Glutamatergic neuron (in vitro differentiated cells): ENCODE measurements around the gene ALDH1A3. TPM values are rescaled to one million over a fixed set of nuclear protein-coding genes. Genes with fewer than 3 reads are reported as not detected.
A peak's percentile ranks its signal among the peaks of the same experiment; 100 is the strongest.

Experiments used
- DNase-seq: peaks from one replicate; pipeline ENCODE4 v3.0.0; 2022
- H3K27ac Mint-ChIP-seq: one replicate; pipeline ENCODE4 v1.8.0; 2020; ENCODE audit warnings: mild to moderate bottlenecking, mixed read lengths, inconsistent platforms; ENCODE audit not compliant: unreplicated experiment
- H3K27me3 Mint-ChIP-seq: one replicate; pipeline ENCODE4 v1.8.0; 2020; ENCODE audit warnings: mild to moderate bottlenecking, moderate library complexity, mixed read lengths, inconsistent platforms; ENCODE audit not compliant: unreplicated experiment
- H3K36me3 Mint-ChIP-seq: one replicate; pipeline ENCODE4 v1.8.0; 2020; ENCODE audit warnings: mild to moderate bottlenecking, mixed read lengths, inconsistent platforms; ENCODE audit not compliant: unreplicated experiment
- H3K4me1 Mint-ChIP-seq: one replicate; pipeline ENCODE4 v1.8.0; 2020; ENCODE audit warnings: mild to moderate bottlenecking, low read depth, mixed read lengths, inconsistent platforms; ENCODE audit not compliant: unreplicated experiment
- H3K4me3 Mint-ChIP-seq: one replicate; pipeline ENCODE4 v1.8.0; 2020; ENCODE audit warnings: mild to moderate bottlenecking, mixed read lengths, inconsistent platforms; ENCODE audit not compliant: unreplicated experiment
- H3K9me3 Mint-ChIP-seq: one replicate; pipeline ENCODE4 v1.8.0; 2020; ENCODE audit warnings: mild to moderate bottlenecking, moderate library complexity, mixed read lengths, inconsistent platforms; ENCODE audit not compliant: unreplicated experiment
- CTCF ChIP-seq: fragments of 200-600 bp; sonication (generic); IDR thresholded peaks from one replicate; pipeline ENCODE4 v1.5.0; 2021; ENCODE audit not compliant: partially characterized antibody, unreplicated experiment
- total RNA-seq: library from RNA; stranded (reverse); fragmentation: NEBNext Ultra II Directional; extraction: Animal tissue kit (Norgen Biotek cat#: 25700); gene quantifications from one replicate; pipeline ENCODE4 v1.2.1, GENCODE V29; 2021; ENCODE audit not compliant: unreplicated experiment

ALDH1A3 gene
- total RNA-seq, 1 donor from 2014 or later: 2.8 TPM

GRCh38 chr15:100944244-100944895, 64.7 kb downstream of the ALDH1A3 start:
- H3K27ac Mint-ChIP-seq: peak overlapping the region; percentile 19
- peaks cover 25% of the 10 kb centered on the region for H3K4me1 Mint-ChIP-seq
- TF ChIP-seq CTCF: no peak
- DNase-seq: no peak
- H3K4me3 Mint-ChIP-seq: no peak overlapping the region
- H3K36me3 Mint-ChIP-seq: no peaks in the 10 kb centered on the region
- H3K27me3 Mint-ChIP-seq: no peaks in the 10 kb centered on the region
- no peaks in the 10 kb centered on the region for H3K9me3 Mint-ChIP-seq

- TF ChIP-seq CTCF: no peak
- Mint-ChIP-seq H3K9me3 (no peaks in the 10 kb centered on the region), H3K36me3 (no peaks in the 10 kb centered on the region), H3K4me3 (no peak overlapping the region), H3K4me1 (peaks cover 25% of the 10 kb centered on the region), H3K27me3 (no peaks in the 10 kb centered on the region), H3K27ac (peak overlapping the region; percentile 17)
- DNase-seq: no peak
These were observed 65.4 kb downstream of the ALDH1A3 start for GRCh38 chr15:100944986-100945385.

- Mint-ChIP-seq H3K4me3 (no peak overlapping the region), H3K9me3 (no peaks in the 10 kb centered on the region), H3K27ac (no peak overlapping the region), H3K36me3 (no peaks in the 10 kb centered on the region), H3K4me1 (peaks cover 25% of the 10 kb centered on the region), H3K27me3 (no peaks in the 10 kb centered on the region)
- TF ChIP-seq CTCF: no peak
- DNase-seq: no peak
These were observed 68.3 kb downstream of the ALDH1A3 start for GRCh38 chr15:100947760-100948429.

GRCh38 chr15:100948430-100948762, 68.8 kb downstream of the ALDH1A3 start:
- TF ChIP-seq CTCF: no peak
- Mint-ChIP-seq H3K27me3 (no peaks in the 10 kb centered on the region), H3K4me3 (no peak overlapping the region), H3K4me1 (peaks cover 23% of the 10 kb centered on the region), H3K9me3 (no peaks in the 10 kb centered on the region), H3K36me3 (no peaks in the 10 kb centered on the region), H3K27ac (peak overlapping the region; percentile 31)
- DNase-seq: no peak

GRCh38 chr15:100949691-100950090, 70.1 kb downstream of the ALDH1A3 start:
- H3K27ac Mint-ChIP-seq: no peak overlapping the region
- peaks cover 2% of the 10 kb centered on the region for H3K9me3 Mint-ChIP-seq
- H3K4me1 Mint-ChIP-seq: peaks cover 14% of the 10 kb centered on the region
- H3K4me3 Mint-ChIP-seq: no peak overlapping the region
- no peak for TF ChIP-seq CTCF
- no peak for DNase-seq
- H3K27me3 Mint-ChIP-seq: no peaks in the 10 kb centered on the region
- no peaks in the 10 kb centered on the region for H3K36me3 Mint-ChIP-seq
